B cell (primary cell): ENCODE measurements around the gene SPPL2B.

Source experiments
- CTCF ChIP-seq: fragments of 200-600 bp; IDR thresholded peaks from one replicate; pipeline ENCODE4 v1.8.0; 2022; ENCODE audit warnings: antibody characterized with exemption, mild to moderate bottlenecking
- EZH2 ChIP-seq: IDR thresholded peaks from 2 replicates; pipeline ENCODE4 v1.6.1; 2012; ENCODE audit warnings: borderline replicate concordance, low read depth, mild to moderate bottlenecking, moderate library complexity, low read length; ENCODE audit not compliant: insufficient read depth, poor library complexity, severe bottlenecking

DNA sequence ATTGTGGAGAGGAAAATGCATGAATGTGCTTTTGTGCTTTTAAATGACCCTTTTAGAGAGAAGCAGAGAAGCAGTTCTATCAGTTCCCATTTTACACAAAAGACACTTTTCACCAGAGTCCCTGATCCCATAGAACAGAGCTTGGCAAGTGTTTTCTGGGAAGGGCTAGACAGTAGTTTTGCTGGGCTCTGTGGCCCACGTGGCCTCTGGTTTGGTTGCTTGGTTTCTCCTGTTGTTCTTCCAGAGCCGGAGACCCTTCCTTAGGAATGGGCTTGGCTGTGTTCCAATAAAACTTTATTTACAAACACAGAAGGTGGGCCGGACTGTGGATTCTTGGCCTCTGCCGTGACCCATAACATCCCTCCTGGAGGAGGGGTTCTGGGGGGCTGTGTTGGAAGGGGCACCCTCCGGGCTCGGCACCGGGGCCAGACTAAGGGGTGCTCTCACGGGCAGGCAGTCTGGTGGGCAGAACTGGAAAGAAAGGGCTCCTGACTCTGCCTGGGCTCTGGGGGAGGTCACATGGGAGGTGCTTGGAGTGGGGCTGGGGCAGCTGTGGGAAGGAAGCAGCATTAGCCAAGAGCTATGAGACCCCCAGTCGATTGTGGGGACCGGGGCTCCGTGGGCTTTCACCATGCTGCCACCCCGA, 3.2 kb downstream of the SPPL2B start:
- TF ChIP-seq CTCF = no peak
- no peak for TF ChIP-seq EZH2
